Stimulated activated naive B cell treated with anti-CD40 and anti-IgM and Interleukin-4, amounts not matched to agents 10 μg/mL and 1 μg/mL and 100 μg/mL, for 72 hours (primary cell): ENCODE results near the gene FRMPD4.
A peak's percentile ranks its signal among the peaks of the same experiment; 100 is the strongest.

Experiments
- ATAC-seq, 2 donors: fragments of 150-1000 bp; cut with Tn5 transposase; replicated peaks; 2 replicates each; pipeline ENCODE4 v1.10.0; 2021; ENCODE audit warnings: moderate library complexity in 1 of 2
- DNase-seq: peaks from one replicate; pipeline ENCODE4 v3.0.0; 2021
- H3K27ac Mint-ChIP-seq: one replicate; pipeline ENCODE4 v1.8.0; 2022; ENCODE audit warnings: mild to moderate bottlenecking, mixed read lengths
- H3K27me3 Mint-ChIP-seq, 2 donors: one replicate each; pipeline ENCODE4 v1.8.0; 2022; ENCODE audit warnings: mixed read lengths in 2 of 2
- H3K36me3 Mint-ChIP-seq, 2 donors: one replicate each; pipeline ENCODE4 v1.8.0; 2022; ENCODE audit warnings: mixed read lengths in 2 of 2, mild to moderate bottlenecking in 1 of 2
- H3K4me1 Mint-ChIP-seq, 2 donors: one replicate each; pipeline ENCODE4 v1.8.0; 2022; ENCODE audit warnings: mixed read lengths in 2 of 2, mild to moderate bottlenecking in 1 of 2
- H3K4me3 Mint-ChIP-seq, 2 donors: one replicate each; pipeline ENCODE4 v1.8.0; 2022; ENCODE audit warnings: mild to moderate bottlenecking in 2 of 2, mixed read lengths in 2 of 2, moderate library complexity in 1 of 2
- H3K9me3 Mint-ChIP-seq, 2 donors: one replicate each; pipeline ENCODE4 v1.8.0; 2022; ENCODE audit warnings: mixed read lengths in 2 of 2, mild to moderate bottlenecking in 1 of 2

FRMPD4 gene

DNA sequence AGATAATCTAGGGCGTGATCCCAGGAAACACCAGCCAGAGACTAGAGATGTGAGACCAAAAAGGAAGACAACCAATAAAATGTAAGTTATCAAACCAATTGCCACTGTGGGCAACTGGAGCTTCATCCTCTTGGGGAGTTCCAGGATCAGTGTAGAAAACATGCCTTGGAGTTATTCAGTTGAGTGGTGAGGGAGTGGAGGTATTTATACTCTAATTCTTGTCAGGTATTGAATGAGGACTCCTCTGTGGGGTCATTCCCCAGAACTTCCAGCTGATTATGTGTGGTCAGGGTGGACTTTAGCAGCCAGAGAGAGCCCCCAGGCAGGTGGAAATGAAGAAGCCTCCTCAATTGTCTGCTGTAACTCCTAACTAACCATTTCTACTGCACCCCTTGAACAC lies 509.0 kb downstream of the FRMPD4 start:
- peaks cover 0 to 33% of the 10 kb centered on the region in 2 donors for H3K27me3 Mint-ChIP-seq

DNA sequence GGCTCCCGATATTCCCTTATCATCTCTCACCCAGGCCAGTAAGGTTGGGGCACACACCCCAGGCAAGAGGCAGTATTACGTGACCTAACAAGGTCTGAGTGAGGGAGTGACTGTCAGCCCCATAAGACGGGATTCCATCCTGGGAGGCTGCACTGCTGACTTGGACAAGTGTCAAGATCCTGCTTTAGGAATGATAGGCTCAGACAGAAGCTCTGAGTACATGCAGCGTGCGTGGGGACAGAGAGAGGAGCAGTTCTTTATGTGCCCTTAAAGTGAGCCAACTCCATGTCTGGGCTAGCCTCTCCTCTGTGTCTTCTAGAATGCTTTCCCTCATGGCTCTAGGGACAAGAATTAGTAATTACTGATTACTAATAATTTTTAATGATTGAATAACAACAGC lies 510.7 kb downstream of the FRMPD4 start:
- H3K27ac Mint-ChIP-seq, result no peak overlapping the region
- ATAC-seq, result no peak
- H3K9me3 Mint-ChIP-seq, result no peaks in the 10 kb centered on the region
- H3K27me3 Mint-ChIP-seq, result peaks cover 0 to 30% of the 10 kb centered on the region in 2 donors
- H3K36me3 Mint-ChIP-seq, result no peaks in the 10 kb centered on the region
- DNase-seq, result no peak
- H3K4me3 Mint-ChIP-seq, result no peak overlapping the region
- no peaks in the 10 kb centered on the region for H3K4me1 Mint-ChIP-seq

More for the DNA sequence above, 509.0 kb downstream of the FRMPD4 start:
- Mint-ChIP-seq H3K4me1 (no peaks in the 10 kb centered on the region), H3K36me3 (no peaks in the 10 kb centered on the region), H3K27ac (no peak overlapping the region), H3K4me3 (no peak overlapping the region), H3K9me3 (peaks cover 0 to 3% of the 10 kb centered on the region in 2 donors)
- ATAC-seq, result no peak
- DNase-seq, result no peak

DNA sequence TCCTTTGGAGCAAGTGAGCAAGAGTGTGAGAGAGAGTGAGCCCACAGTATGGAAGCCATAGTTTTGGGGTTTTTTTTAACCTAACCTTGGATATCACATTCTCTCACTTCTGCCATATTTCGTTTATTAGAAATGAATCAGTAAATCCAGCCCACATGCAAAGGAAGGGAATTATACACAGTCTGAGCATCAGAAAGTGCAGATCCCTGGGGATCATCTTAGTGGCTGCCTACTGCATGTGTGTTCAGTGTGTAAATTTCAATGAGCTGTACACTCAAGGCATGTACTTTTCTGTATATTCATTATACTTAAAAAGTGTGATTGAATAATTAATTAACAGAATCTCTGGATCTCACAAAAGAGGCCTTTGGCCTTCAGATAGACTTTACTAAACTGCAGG lies 519.2 kb downstream of the FRMPD4 start:
- ATAC-seq, result peak in 1 of 2 donors; percentile 74

GRCh38 chrX:12657881-12658280 lies 519.6 kb downstream of the FRMPD4 start:
- H3K4me3 Mint-ChIP-seq, result peak overlapping the region in 1 of 2 donors; percentile 11
- H3K9me3 Mint-ChIP-seq, result peaks cover 0 to 7% of the 10 kb centered on the region in 2 donors
- peaks cover 13 to 16% of the 10 kb centered on the region in 2 donors for H3K4me1 Mint-ChIP-seq
- peak; percentile 68 to 93 for ATAC-seq
- H3K27me3 Mint-ChIP-seq, result peaks cover 0 to 10% of the 10 kb centered on the region in 2 donors
- H3K27ac Mint-ChIP-seq, result peak overlapping the region; percentile 89
- no peaks in the 10 kb centered on the region for H3K36me3 Mint-ChIP-seq
- DNase-seq, result peak; percentile 8

More for the DNA sequence above, 519.2 kb downstream of the FRMPD4 start:
- Mint-ChIP-seq H3K36me3 (no peaks in the 10 kb centered on the region), H3K4me3 (no peak overlapping the region), H3K27me3 (peaks cover 0 to 10% of the 10 kb centered on the region in 2 donors), H3K4me1 (peaks cover 13 to 16% of the 10 kb centered on the region in 2 donors), H3K9me3 (peaks cover 0 to 7% of the 10 kb centered on the region in 2 donors), H3K27ac (peak overlapping the region; percentile 89)
- no peak for DNase-seq

DNA sequence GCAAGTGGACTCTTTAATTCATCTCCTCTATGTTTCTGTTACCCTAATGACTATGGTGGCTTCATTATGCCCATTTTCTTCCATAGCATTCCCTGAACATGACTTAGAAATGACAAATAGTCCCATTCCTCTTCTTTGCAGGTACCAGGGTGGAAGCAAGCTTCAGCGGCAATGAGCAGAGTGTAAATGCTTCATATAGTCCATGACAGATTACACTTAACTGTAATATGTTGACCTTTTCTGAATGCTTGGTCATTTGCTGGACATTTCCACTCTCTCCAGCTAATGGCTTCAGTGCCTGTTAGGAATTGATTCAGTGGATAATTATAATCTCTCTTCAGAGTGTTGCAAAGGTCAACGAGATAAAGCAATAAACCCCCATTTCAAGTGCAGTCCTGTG lies 523.2 kb downstream of the FRMPD4 start:
- DNase-seq, result no peak
- no peak for ATAC-seq
- Mint-ChIP-seq H3K36me3 (no peaks in the 10 kb centered on the region), H3K4me3 (no peak overlapping the region), H3K27me3 (peaks cover 1 to 7% of the 10 kb centered on the region in 2 donors), H3K4me1 (peaks cover 13 to 16% of the 10 kb centered on the region in 2 donors), H3K9me3 (peaks cover 4 to 13% of the 10 kb centered on the region in 2 donors), H3K27ac (no peak overlapping the region)

- no peak overlapping the region for H3K27ac Mint-ChIP-seq
- H3K9me3 Mint-ChIP-seq, result peaks cover 0 to 3% of the 10 kb centered on the region in 2 donors
- no peak overlapping the region for H3K4me3 Mint-ChIP-seq
- no peaks in the 10 kb centered on the region for H3K4me1 Mint-ChIP-seq
- ATAC-seq (no peak), DNase-seq (no peak)
- no peaks in the 10 kb centered on the region for H3K36me3 Mint-ChIP-seq
- peaks cover 0 to 22% of the 10 kb centered on the region in 2 donors for H3K27me3 Mint-ChIP-seq
These were observed 534.3 kb downstream of the FRMPD4 start for GRCh38 chrX:12672367-12673106.

GRCh38 chrX:12673487-12673886 lies 535.2 kb downstream of the FRMPD4 start:
- no peak for DNase-seq
- Mint-ChIP-seq H3K4me1 (no peaks in the 10 kb centered on the region), H3K36me3 (no peaks in the 10 kb centered on the region), H3K27me3 (peaks cover 0 to 26% of the 10 kb centered on the region in 2 donors), H3K4me3 (no peak overlapping the region), H3K27ac (no peak overlapping the region), H3K9me3 (peaks cover 0 to 3% of the 10 kb centered on the region in 2 donors)
- no peak for ATAC-seq

GRCh38 chrX:12679522-12679921 lies 541.2 kb downstream of the FRMPD4 start:
- H3K27me3 Mint-ChIP-seq, result peaks cover 0 to 29% of the 10 kb centered on the region in 2 donors
- no peak overlapping the region for H3K27ac Mint-ChIP-seq
- DNase-seq, result no peak
- no peaks in the 10 kb centered on the region for H3K9me3 Mint-ChIP-seq
- no peaks in the 10 kb centered on the region for H3K36me3 Mint-ChIP-seq
- H3K4me3 Mint-ChIP-seq, result no peak overlapping the region
- no peaks in the 10 kb centered on the region for H3K4me1 Mint-ChIP-seq
- no peak for ATAC-seq

GRCh38 chrX:12681047-12681446 lies 542.8 kb downstream of the FRMPD4 start:
- H3K4me1 Mint-ChIP-seq, result no peaks in the 10 kb centered on the region
- peaks cover 0 to 24% of the 10 kb centered on the region in 2 donors for H3K27me3 Mint-ChIP-seq

DNA sequence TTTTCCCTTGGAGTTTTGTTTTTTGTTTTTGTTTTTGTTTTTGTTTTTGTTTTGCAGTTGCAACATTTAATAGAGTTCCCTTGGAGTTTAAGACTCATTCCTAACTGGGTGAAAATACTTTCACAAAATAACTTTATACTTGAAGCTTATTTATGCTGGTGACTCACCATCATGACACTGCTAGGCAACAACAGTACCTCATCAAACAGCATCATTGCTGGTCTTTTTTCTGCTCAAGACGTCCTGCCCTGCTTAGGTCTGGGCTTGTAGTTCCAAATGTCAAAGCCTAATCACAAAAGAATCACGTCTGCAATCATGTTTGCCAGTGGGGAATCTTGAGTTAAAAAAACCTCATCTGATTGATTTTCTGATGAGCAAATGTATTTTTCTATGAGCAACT lies 547.3 kb downstream of the FRMPD4 start:
- no peaks in the 10 kb centered on the region for H3K36me3 Mint-ChIP-seq
- no peak for DNase-seq
- H3K4me3 Mint-ChIP-seq, result no peak overlapping the region
- ATAC-seq, result no peak
- H3K27me3 Mint-ChIP-seq, result peaks cover 0 to 15% of the 10 kb centered on the region in 2 donors
- no peak overlapping the region for H3K27ac Mint-ChIP-seq
- H3K4me1 Mint-ChIP-seq, result no peaks in the 10 kb centered on the region
- H3K9me3 Mint-ChIP-seq, result no peaks in the 10 kb centered on the region

More at GRCh38 chrX:12681047-12681446, 542.8 kb downstream of the FRMPD4 start:
- DNase-seq, result no peak
- no peaks in the 10 kb centered on the region for H3K9me3 Mint-ChIP-seq
- no peak for ATAC-seq
- no peak overlapping the region for H3K4me3 Mint-ChIP-seq
- no peak overlapping the region for H3K27ac Mint-ChIP-seq
- H3K36me3 Mint-ChIP-seq, result no peaks in the 10 kb centered on the region

DNA sequence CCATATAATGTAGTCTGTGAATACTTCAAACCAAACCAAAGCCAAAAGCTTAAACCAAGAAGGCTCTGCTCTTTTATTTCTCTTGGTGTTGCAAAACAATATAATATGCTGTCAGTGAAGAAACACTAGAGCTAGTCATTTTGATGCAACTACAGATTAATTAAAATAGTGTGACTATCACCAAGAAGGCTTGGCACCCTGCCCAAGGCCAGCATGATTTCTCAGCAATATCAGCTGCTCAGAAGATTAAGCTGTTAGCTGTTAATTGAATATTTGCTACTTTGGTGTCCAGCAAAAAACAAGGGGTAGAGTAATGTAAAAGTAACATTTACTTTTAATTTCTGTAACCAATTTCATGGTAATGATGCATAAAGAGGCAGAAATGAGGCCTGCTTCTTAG lies 548.1 kb downstream of the FRMPD4 start:
- H3K4me1 Mint-ChIP-seq, result no peaks in the 10 kb centered on the region
- H3K9me3 Mint-ChIP-seq, result no peaks in the 10 kb centered on the region
- no peak overlapping the region for H3K4me3 Mint-ChIP-seq
- ATAC-seq (no peak), DNase-seq (no peak)
- H3K36me3 Mint-ChIP-seq, result no peaks in the 10 kb centered on the region
- H3K27ac Mint-ChIP-seq, result no peak overlapping the region
- peaks cover 0 to 17% of the 10 kb centered on the region in 2 donors for H3K27me3 Mint-ChIP-seq

DNA sequence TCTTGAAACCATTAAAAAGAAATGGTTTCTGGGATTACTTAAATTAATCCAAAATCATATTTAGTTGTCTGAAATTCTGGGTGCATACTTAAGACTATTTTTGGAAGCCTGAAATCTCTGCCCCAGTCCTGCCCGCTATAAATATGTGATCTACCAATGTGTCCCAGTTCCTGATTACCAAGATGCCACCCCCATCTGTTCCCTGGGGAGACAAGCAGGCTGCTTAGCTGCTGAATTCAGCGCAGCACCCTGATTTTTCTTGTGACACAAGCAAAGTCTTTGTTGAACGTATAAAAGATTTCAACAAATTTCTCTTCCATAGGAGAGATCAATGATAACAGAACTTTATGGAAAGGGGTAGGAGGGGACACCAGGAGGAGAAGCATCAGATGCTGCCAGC lies 552.4 kb downstream of the FRMPD4 start:
- no peak for ATAC-seq
- H3K4me1 Mint-ChIP-seq, result no peaks in the 10 kb centered on the region
- H3K4me3 Mint-ChIP-seq, result no peak overlapping the region
- H3K27me3 Mint-ChIP-seq, result peaks cover 10 to 23% of the 10 kb centered on the region in 2 donors
- no peak for DNase-seq
- no peaks in the 10 kb centered on the region for H3K9me3 Mint-ChIP-seq
- H3K27ac Mint-ChIP-seq, result no peak overlapping the region
- no peaks in the 10 kb centered on the region for H3K36me3 Mint-ChIP-seq

GRCh38 chrX:12693754-12694153 lies 555.5 kb downstream of the FRMPD4 start:
- Mint-ChIP-seq H3K27ac (no peak overlapping the region), H3K36me3 (no peaks in the 10 kb centered on the region), H3K4me3 (no peak overlapping the region), H3K27me3 (peaks cover 10 to 35% of the 10 kb centered on the region in 2 donors), H3K4me1 (no peaks in the 10 kb centered on the region), H3K9me3 (no peaks in the 10 kb centered on the region)
- ATAC-seq (no peak), DNase-seq (no peak)

- H3K4me3 Mint-ChIP-seq, result no peak overlapping the region
- H3K36me3 Mint-ChIP-seq, result no peaks in the 10 kb centered on the region
- peaks cover 0 to 5% of the 10 kb centered on the region in 2 donors for H3K4me1 Mint-ChIP-seq
- no peaks in the 10 kb centered on the region for H3K9me3 Mint-ChIP-seq
- H3K27ac Mint-ChIP-seq, result no peak overlapping the region
- no peak for DNase-seq
- peaks cover 0 to 28% of the 10 kb centered on the region in 2 donors for H3K27me3 Mint-ChIP-seq
- no peak for ATAC-seq
These were observed 562.5 kb downstream of the FRMPD4 start for GRCh38 chrX:12700745-12701144.

DNA sequence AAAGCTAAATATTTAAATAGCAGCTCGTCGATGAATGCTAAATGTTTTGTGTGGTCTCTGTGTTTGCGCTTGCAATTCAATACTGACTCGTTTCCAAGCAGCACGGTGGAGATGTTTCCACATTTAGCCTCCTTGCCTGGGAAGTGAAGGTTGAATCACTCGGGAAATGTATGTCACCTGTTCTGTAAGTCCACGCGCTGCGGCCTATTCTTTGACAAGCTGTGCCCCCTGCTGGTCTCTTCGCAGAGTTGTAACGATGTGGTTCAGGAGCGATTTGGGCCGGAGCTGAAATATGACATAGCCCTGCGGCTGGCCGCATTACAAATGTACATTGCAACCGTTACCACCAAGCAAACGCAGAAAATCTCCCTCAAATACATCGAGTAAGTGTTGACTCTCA lies 563.4 kb downstream of the FRMPD4 start:
- Mint-ChIP-seq H3K27ac (no peak overlapping the region), H3K9me3 (no peaks in the 10 kb centered on the region), H3K27me3 (peaks cover 0 to 21% of the 10 kb centered on the region in 2 donors), H3K4me3 (no peak overlapping the region), H3K36me3 (no peaks in the 10 kb centered on the region), H3K4me1 (peaks cover 0 to 5% of the 10 kb centered on the region in 2 donors)
- DNase-seq (peak; percentile 32), ATAC-seq (peak; percentile 51 to 81)
